Skeletal muscle cell (primary cell): ENCODE results near the gene ASIC2.
A peak's percentile ranks its signal among the peaks of the same experiment; 100 is the strongest.
"Not testable (repeated sequence)": the region's sequence is repeated elsewhere in the genome, so short reads cannot be mapped to it uniquely, and the experiment has no call there.

Source experiments
- DNase-seq: peaks from one replicate; pipeline ENCODE4 v3.0.0-alpha.2; 2010; ENCODE audit warnings: low read depth
- H3K4me3 ChIP-seq: 2 replicates; pipeline ENCODE4 v1.5.1; 2011; ENCODE audit warnings: low read depth, mild to moderate bottlenecking, control low read depth, low read length, moderate library complexity

ASIC2 gene

DNA sequence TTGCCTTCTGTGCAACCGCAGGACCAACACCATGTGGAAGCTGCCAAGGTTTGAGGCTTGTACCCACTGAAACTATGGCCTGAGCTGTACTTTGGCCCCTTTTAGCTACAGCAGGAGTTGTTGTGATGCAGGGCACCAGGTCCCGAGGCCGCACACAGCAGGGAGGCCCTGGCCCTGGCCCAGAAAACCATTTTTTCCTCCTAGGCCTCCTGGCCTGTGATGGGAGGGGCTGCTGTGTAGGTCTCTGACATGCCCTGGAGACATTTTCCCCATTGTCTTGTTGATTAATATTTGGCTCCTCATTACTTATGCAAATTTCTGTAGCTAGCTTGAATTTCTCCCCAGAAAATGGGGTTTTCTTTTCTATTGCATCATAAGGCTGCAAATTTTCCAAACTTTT lies 311.5 kb downstream of the ASIC2 start:
- H3K4me3 ChIP-seq, DNase-seq: not testable (repeated sequence)

DNA sequence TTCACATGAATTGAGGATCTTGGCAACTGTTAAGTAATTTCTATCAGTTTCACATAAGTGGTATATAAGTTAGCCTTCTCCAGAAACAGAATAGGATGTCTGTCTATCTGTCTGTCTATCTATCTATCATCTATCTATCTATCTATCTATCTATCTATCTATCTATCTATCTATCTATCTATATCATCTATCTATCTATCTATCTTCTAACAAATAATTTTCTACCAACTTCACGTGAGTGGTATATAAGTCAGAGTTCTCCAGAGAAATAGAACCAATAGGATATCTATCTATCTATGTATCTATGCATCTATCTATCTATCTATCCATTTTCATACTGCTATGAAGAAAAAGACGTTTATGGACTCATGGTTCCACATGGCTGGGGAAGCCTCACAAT lies 312.9 kb downstream of the ASIC2 start:
- no peak overlapping the region for H3K4me3 ChIP-seq
- DNase-seq = no peak

DNA sequence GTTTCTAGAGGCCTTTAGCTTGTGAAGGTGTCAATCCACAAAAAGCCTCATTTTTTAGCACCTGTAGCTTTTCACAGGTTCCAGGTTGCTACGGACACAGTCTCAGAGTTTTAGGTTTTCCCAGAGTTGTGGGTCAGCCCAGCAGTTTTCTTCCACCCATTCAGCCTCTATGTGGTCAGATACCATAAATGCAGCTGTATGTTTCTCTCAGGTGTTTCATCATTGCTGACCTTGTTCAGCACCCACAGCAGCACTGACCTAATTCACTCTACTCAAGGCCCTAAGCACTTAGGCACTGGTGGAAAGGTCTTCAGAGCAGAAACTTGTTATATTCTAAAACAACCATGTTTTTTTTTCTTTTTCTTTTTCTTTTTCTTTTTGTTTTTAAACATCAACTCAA lies 316.5 kb downstream of the ASIC2 start:
- DNase-seq = no peak
- H3K4me3 ChIP-seq = no peak overlapping the region

DNA sequence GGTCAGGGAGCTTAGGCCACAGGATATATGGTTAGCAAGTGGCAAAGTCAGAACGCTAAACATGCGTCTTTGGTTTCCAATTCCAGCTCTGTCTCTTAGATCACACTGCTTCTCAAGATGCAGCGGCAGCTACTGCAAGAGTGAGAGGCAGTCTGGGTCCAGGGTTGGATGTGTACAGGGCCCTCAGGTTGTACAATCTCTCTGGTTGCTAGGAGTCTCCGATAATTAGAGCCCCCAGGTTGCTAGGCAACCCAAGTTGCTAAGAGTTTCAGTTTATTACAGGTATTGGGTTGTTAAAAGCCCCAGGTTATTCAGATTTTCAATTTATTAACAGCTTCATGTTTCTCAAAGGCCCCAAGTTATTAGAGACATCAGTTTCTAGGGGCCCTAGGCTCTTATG lies 317.0 kb downstream of the ASIC2 start:
- no peak for DNase-seq

DNA sequence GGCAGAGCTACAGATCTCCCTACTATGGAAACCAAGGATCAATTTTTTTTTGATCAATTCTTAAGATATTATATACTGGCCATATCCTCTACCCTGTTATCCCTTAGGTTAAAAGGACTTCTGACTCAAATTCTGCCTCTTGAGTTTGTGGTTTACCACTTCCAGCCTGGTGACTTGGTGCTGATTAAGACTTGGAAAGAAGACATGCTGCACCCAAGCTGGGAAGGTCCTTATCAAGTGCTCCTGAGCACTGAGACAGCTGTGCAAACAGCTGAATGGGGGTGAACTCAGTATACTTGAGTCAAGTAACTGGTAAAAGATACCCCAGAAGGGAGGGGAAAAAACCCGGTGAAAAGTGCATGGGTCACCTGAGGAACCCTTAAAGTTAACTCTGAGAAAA lies 321.9 kb downstream of the ASIC2 start:
- DNase-seq = peak; percentile 25
- no peak overlapping the region for H3K4me3 ChIP-seq

More for the DNA sequence above, 317.0 kb downstream of the ASIC2 start:
- no peak overlapping the region for H3K4me3 ChIP-seq

DNA sequence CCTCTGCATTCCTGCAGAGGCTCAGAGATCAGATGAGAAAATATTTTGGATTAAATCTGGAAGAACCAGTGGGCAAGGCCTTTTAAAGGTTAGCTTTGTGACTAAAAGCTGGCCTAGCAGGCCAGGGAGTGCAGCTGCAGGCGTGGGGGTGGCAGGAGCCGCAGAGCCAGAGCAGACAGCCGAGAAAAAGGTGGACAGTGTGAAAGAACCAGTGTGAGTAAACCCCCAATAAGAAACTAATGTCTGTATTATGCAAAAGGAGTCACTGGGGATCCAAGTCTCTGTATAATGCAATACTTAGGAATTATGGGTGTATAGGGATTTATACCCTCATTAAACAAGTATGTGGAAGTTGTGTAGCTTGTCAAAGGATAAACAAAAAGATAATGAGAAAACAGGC lies 322.8 kb downstream of the ASIC2 start:
- peak; percentile 16 for DNase-seq
- H3K4me3 ChIP-seq = no peak overlapping the region

DNA sequence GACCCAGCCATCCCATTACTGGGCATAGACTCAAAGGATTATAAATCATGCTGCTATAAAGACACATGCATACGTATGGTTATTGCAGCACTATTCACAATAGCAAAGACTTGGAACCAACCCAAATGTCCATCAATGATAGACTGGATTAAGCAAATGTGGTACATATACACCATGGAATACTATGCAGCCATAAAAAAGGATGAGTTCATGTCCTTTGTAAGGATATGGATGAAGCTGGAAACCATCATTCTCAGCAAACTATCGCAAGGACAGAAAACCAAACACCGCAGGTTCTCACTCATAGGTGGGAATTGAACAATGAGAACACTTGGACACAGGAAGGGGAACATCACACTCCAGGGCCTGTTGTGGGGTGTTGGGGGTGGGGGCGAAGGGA lies 323.9 kb downstream of the ASIC2 start:
- DNase-seq = not testable (repeated sequence)

DNA sequence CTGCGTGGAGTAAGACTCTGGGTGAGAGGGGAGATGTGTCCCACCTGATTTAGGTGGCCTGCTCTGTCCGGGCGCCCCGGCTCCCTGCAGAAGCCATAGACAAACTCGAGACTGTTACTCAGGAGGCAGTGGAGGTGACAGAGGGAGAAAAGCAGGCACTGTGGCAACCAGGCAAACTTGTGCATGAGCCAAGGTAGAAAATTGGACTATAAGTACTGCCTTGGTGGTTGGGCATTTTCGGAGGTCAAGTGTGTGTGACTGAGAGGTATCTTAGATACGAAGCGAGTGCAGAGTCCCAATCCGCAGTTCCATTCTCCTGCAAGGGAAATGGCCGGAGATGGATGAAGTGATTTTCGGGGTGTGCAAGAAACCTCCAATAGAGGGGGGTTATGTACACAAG lies 328.6 kb downstream of the ASIC2 start:
- no peak for DNase-seq
- no peak overlapping the region for H3K4me3 ChIP-seq

More for the DNA sequence above, 323.9 kb downstream of the ASIC2 start:
- H3K4me3 ChIP-seq = not testable (repeated sequence)
